Testis (tissue), 3 donors: ENCODE data around the gene RALGPS1. TPM values are rescaled to one million over a fixed set of nuclear protein-coding genes. Genes with fewer than 3 reads are reported as not detected.

Experiments
- DNase-seq: peaks from one replicate; pipeline ENCODE4 v3.0.0-alpha.2; 2019
- H3K27ac ChIP-seq, 2 donors: fragments of 200-600 bp; sonication (generic); one replicate each; pipeline ENCODE4 v1.5.1; 2019
- H3K27me3 ChIP-seq: fragments of 200-600 bp; sonication (generic); one replicate; pipeline ENCODE4 v1.5.1; 2019
- H3K36me3 ChIP-seq: fragments of 200-600 bp; sonication (generic); one replicate; pipeline ENCODE4 v1.5.1; 2017; ENCODE audit warnings: low read depth; ENCODE audit errors: missing control alignments
- H3K4me1 ChIP-seq: fragments of 200-600 bp; sonication (generic); one replicate; pipeline ENCODE4 v1.5.1; 2019
- H3K4me3 ChIP-seq, 2 donors: fragments of 200-600 bp; sonication (generic); one replicate each; pipeline ENCODE4 v1.5.1; 2017 to 2019
- H3K9me3 ChIP-seq: fragments of 200-600 bp; sonication (generic); one replicate; pipeline ENCODE4 v1.5.1; 2017
- CTCF ChIP-seq, 3 experiments: fragments of 450-650 bp in 2 of 3; fragments of 200-600 bp in 1 of 3; sonication (generic) in 1 of 3; IDR thresholded peaks; one replicate each; pipeline ENCODE4 v1.5.1; 2016 to 2019; ENCODE audit warnings: antibody characterized with exemption in 3 of 3, mild to moderate bottlenecking in 2 of 3, moderate library complexity in 1 of 3
- POLR2A ChIP-seq: fragments of 450-650 bp; IDR thresholded peaks from one replicate; pipeline ENCODE4 v1.6.1; 2017; ENCODE audit warnings: antibody characterized with exemption, mild to moderate bottlenecking, moderate library complexity
- WGBS, 2 donors: methylation state at CpG; one replicate each; pipeline ENCODE4 v1.1.5; 2018; 5-methylcytosine and 5-hydroxymethylcytosine counted together
- intact Hi-C: fragments of 100-400 bp; cut with DNase I; formaldehyde crosslinking; loops from one replicate; pipeline ENCODE4 v1.15.1; 2023; ENCODE audit warnings: low total_unique reads
- polyA plus RNA-seq: library from polyadenylated mRNA; stranded (reverse); fragments of 350-450 nt; fragmentation: Illumina TruSeq; extraction: RNeasy Lipid Tissue Mini Kit (QIAGEN cat#74804); gene quantifications from one replicate; pipeline ENCODE4 v1.2.3, GENCODE V29; 2014; ENCODE audit warnings: low read depth, low replicate concordance; ENCODE audit not compliant: insufficient read depth
- total RNA-seq, 2 donors: library from RNA; depleted of rRNA; stranded (reverse); fragments of >200 nt; gene quantifications; one replicate each; pipeline ENCODE4 v1.2.3, GENCODE V29; 2016

RALGPS1 gene
- total and polyA plus RNA-seq, 3 donors from 2014 or later: 35.9 to 48.6 (median 36.9) TPM

- WGBS, 2 donors: 97 to 98% methylated on average over 5 of the region's 5 CpGs
- Histone ChIP-seq H3K9me3 (no peaks in the 10 kb centered on the region), H3K27me3 (no peaks in the 10 kb centered on the region), H3K36me3 (no peaks in the 10 kb centered on the region), H3K27ac (no peak overlapping the region), H3K4me3 (no peak overlapping the region), H3K4me1 (peaks cover 17% of the 10 kb centered on the region)
- no peak for TF ChIP-seq CTCF (IDR thresholded peaks at IDR 0.05)
- no peak for TF ChIP-seq POLR2A
- intact Hi-C loops: no loop called here
- DNase-seq: no peak
Observed at GRCh38 chr9:127136880-127137639, 222.5 kb downstream of the RALGPS1 start.

- intact Hi-C loops: no loop called here
- H3K36me3 ChIP-seq: no peaks in the 10 kb centered on the region
- 86 to 91% methylated on average over 11 of the region's 11 CpGs for WGBS, 2 donors
- no peak for TF ChIP-seq POLR2A
- no peak for TF ChIP-seq CTCF (IDR thresholded peaks at IDR 0.05)
- no peaks in the 10 kb centered on the region for H3K27me3 ChIP-seq
- no peaks in the 10 kb centered on the region for H3K9me3 ChIP-seq
- no peak overlapping the region for H3K27ac ChIP-seq
- H3K4me3 ChIP-seq: no peak overlapping the region
- peaks cover 17% of the 10 kb centered on the region for H3K4me1 ChIP-seq
- no peak for DNase-seq
Observed at GRCh38 chr9:127137640-127138360, 223.2 kb downstream of the RALGPS1 start.

- H3K4me3 ChIP-seq: no peak overlapping the region
- no peak overlapping the region for H3K27ac ChIP-seq
- intact Hi-C loops: no loop called here
- H3K27me3 ChIP-seq: no peaks in the 10 kb centered on the region
- peaks cover 13% of the 10 kb centered on the region for H3K4me1 ChIP-seq
- H3K36me3 ChIP-seq: no peaks in the 10 kb centered on the region
- no peaks in the 10 kb centered on the region for H3K9me3 ChIP-seq
- TF ChIP-seq CTCF (IDR thresholded peaks at IDR 0.05) (no peak), POLR2A (no peak)
- DNase-seq: no peak
- WGBS, 2 donors: 94 to 96% methylated on average over 4 of the region's 4 CpGs
Observed at GRCh38 chr9:127138444-127138843, 223.9 kb downstream of the RALGPS1 start.

GRCh38 chr9:127139071-127139731 lies 224.6 kb downstream of the RALGPS1 start:
- Histone ChIP-seq H3K4me1 (peaks cover 5% of the 10 kb centered on the region), H3K27ac (no peak overlapping the region), H3K9me3 (no peaks in the 10 kb centered on the region), H3K4me3 (no peak overlapping the region), H3K36me3 (no peaks in the 10 kb centered on the region), H3K27me3 (no peaks in the 10 kb centered on the region)
- 98% methylated on average over 7 to 8 of the region's 8 CpGs for WGBS, 2 donors
- intact Hi-C loops: no loop called here
- DNase-seq: no peak
- TF ChIP-seq CTCF (IDR thresholded peaks at IDR 0.05) (no peak), POLR2A (no peak)
